ENCODE results near the gene SIPA1L2. TPM values are rescaled to one million over a fixed set of nuclear protein-coding genes. Genes with fewer than 3 reads are reported as not detected.

Gene SIPA1L2
- total and polyA plus RNA-seq, 4 donors: 5.3 to 60.1 (median 30.4) TPM

GRCh38 chr1:232624546-232625281 is 5.2 kb downstream of the SIPA1L2 start:
- 62 to 70% methylated on average over 7 of the region's 7 CpGs for WGBS, 2 donors
- Histone ChIP-seq H3K27ac (ENCODE audit: low read depth in 1 of 2, low read length in 1 of 2) (no peak overlapping the region), H3K4me1 (ENCODE audit: control insufficient read depth in 5 of 5, insufficient read depth in 5 of 5, low read length in 5 of 5) (peaks cover 8 to 50% (median 14%) of the 10 kb centered on the region in 5 donors), H3K9me3 (ENCODE audit: control insufficient read depth in 4 of 4, insufficient read depth in 3 of 4, low read length in 3 of 4) (no peaks in the 10 kb centered on the region), H3K36me3 (ENCODE audit: control insufficient read depth in 4 of 4, insufficient read depth in 4 of 4, low read length in 4 of 4) (no peaks in the 10 kb centered on the region), H3K4me3 (no peak overlapping the region), H3K27me3 (ENCODE audit: control insufficient read depth in 3 of 3, insufficient read depth in 3 of 3, low read length in 2 of 3) (no peaks in the 10 kb centered on the region), H3K9ac (ENCODE audit: insufficient read depth in 1 of 2, low read length in 2 of 2) (no peak overlapping the region)
- TF ChIP-seq CTCF (IDR thresholded peaks at IDR 0.05; ENCODE audit: control extremely low read depth, extremely low read depth): no peak
- DNase-seq (no peak), ATAC-seq (ENCODE audit: insufficient read depth, low FRiP score) (no peak)

DNA sequence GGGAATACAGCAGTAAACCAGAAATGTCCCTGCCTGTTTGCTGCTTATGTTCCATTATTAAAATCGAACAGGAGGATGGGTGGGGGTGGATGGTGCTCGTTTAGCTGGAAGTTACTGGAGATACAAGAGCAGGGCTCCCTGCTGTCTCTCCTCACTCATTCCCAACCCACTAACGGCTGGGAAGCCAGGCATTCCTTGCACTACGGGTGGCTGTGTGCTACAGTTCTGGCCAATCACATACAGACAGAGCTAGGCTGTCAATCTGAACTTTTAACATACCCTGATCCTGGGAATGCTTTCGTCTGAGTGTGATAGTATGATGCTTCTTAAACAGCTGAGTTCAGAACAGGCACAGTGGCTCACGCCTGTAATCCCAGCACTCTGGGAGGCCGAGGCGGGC is 7.0 kb downstream of the SIPA1L2 start:
- Histone ChIP-seq H3K36me3 (ENCODE audit: control insufficient read depth in 4 of 4, insufficient read depth in 4 of 4, low read length in 4 of 4) (no peaks in the 10 kb centered on the region), H3K9me3 (ENCODE audit: control insufficient read depth in 4 of 4, insufficient read depth in 3 of 4, low read length in 3 of 4) (no peaks in the 10 kb centered on the region), H3K27me3 (ENCODE audit: control insufficient read depth in 3 of 3, insufficient read depth in 3 of 3, low read length in 2 of 3) (no peaks in the 10 kb centered on the region), H3K4me1 (ENCODE audit: control insufficient read depth in 5 of 5, insufficient read depth in 5 of 5, low read length in 5 of 5) (peaks cover 10 to 49% (median 15%) of the 10 kb centered on the region in 5 donors), H3K9ac (ENCODE audit: insufficient read depth in 1 of 2, low read length in 2 of 2) (no peak overlapping the region), H3K27ac (ENCODE audit: low read depth in 1 of 2, low read length in 1 of 2) (peak overlapping the region in 1 of 2 donors; percentile 74), H3K4me3 (no peak overlapping the region)
- WGBS, 2 donors: 71 to 77% methylated on average over 8 of the region's 8 CpGs
- ATAC-seq (ENCODE audit: insufficient read depth, low FRiP score) (no peak), DNase-seq (no peak)
- no peak for TF ChIP-seq CTCF (IDR thresholded peaks at IDR 0.05; ENCODE audit: control extremely low read depth, extremely low read depth)

DNA sequence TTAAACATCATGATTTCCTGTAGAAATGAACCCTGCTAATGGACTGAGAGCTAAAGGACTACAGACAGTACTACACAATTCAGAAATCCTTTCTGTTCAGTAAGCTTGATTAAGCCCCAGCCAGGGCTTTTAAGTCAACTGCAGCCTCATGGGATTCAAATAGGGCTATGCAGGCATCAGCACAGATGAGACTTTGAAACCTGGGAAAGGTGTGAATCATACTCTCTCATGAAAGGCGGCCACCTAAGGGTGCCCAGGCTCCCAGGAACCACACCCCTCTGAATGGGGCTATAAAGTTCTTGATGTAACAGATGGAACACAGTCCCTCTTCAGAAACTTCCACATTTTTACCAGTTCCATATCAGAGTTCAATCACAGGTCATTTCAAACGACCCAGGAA is 7.6 kb downstream of the SIPA1L2 start:
- 48 to 50% methylated on average over 2 of the region's 2 CpGs for WGBS, 2 donors
- DNase-seq: no peak
- Histone ChIP-seq H3K27ac (ENCODE audit: low read depth in 1 of 2, low read length in 1 of 2) (no peak overlapping the region), H3K9ac (ENCODE audit: insufficient read depth in 1 of 2, low read length in 2 of 2) (no peak overlapping the region), H3K27me3 (ENCODE audit: control insufficient read depth in 3 of 3, insufficient read depth in 3 of 3, low read length in 2 of 3) (no peaks in the 10 kb centered on the region), H3K4me1 (ENCODE audit: control insufficient read depth in 5 of 5, insufficient read depth in 5 of 5, low read length in 5 of 5) (peaks cover 10 to 45% (median 15%) of the 10 kb centered on the region in 5 donors), H3K9me3 (ENCODE audit: control insufficient read depth in 4 of 4, insufficient read depth in 3 of 4, low read length in 3 of 4) (no peaks in the 10 kb centered on the region), H3K36me3 (ENCODE audit: control insufficient read depth in 4 of 4, insufficient read depth in 4 of 4, low read length in 4 of 4) (no peaks in the 10 kb centered on the region), H3K4me3 (no peak overlapping the region)
- no peak for ATAC-seq (ENCODE audit: insufficient read depth, low FRiP score)
- TF ChIP-seq CTCF (IDR thresholded peaks at IDR 0.05; ENCODE audit: control extremely low read depth, extremely low read depth): no peak
